IMR-90 (cell line): ENCODE measurements around the gene ITIH6. TPM values are rescaled to one million over a fixed set of nuclear protein-coding genes. Genes with fewer than 3 reads are reported as not detected.

Experiments
- ATAC-seq: fragments of 200-7000 bp; cut with Tn5 transposase; 2 replicates; pipeline ENCODE4 v1.9.1; 2020; ENCODE audit warnings: low read depth, mild to moderate bottlenecking, moderate library complexity
- BruUV-seq: library from RNA; stranded (reverse); fragments of 400-500 nt; replicated peaks from 2 replicates; lab custom pipeline; 2021; lab: Mats Ljungman, UMichigan
- CTCF ChIA-PET: fragments of 300-600 bp; formaldehyde crosslinking; extraction: SDS; loops from one replicate; lab custom pipeline; 2021; ENCODE audit warnings: antibody characterized with exemption; lab: Yijun Ruan, JAX
- POLR2A ChIA-PET: fragments of 300-600 bp; sonication (Branson Sonifier 250); formaldehyde crosslinking; loops from one replicate; lab custom pipeline; 2022; ENCODE audit warnings: antibody characterized with exemption; ENCODE audit not compliant: unreplicated experiment; lab: Charles Lee
- DNase-seq: peaks from one replicate; pipeline ENCODE4 v3.0.0; 2013
- H2AFZ ChIP-seq: replicated peaks from 2 replicates; pipeline ENCODE3; 2013; ENCODE audit warnings: low read length, mild to moderate bottlenecking; ENCODE audit not compliant: poor library complexity
- H2AK5ac ChIP-seq: 2 replicates; pipeline ENCODE4 v1.6.1; 2013; ENCODE audit warnings: low read depth, low read length, inconsistent platforms
- H2AK9ac ChIP-seq: replicated peaks from 2 replicates; pipeline ENCODE3; 2013; ENCODE audit warnings: mild to moderate bottlenecking, low read depth, low read length, moderate library complexity; ENCODE audit not compliant: poor library complexity
- H2BK120ac ChIP-seq: 2 replicates; pipeline ENCODE4 v1.6.1; 2013; ENCODE audit warnings: low read depth, low read length, inconsistent platforms
- H2BK15ac ChIP-seq: 3 replicates; pipeline ENCODE4 v1.6.1; 2013; ENCODE audit warnings: low read depth, low read length, inconsistent platforms
- H2BK20ac ChIP-seq: 2 replicates; pipeline ENCODE4 v1.6.1; 2013; ENCODE audit warnings: low read depth, mild to moderate bottlenecking, inconsistent platforms, low read length, moderate library complexity
- H2BK5ac ChIP-seq: 2 replicates; pipeline ENCODE4 v1.6.1; 2013; ENCODE audit warnings: mild to moderate bottlenecking, low read depth, low read length, inconsistent platforms; ENCODE audit not compliant: poor library complexity, severe bottlenecking
- H3K14ac ChIP-seq: replicated peaks from 2 replicates; pipeline ENCODE4 v1.6.1; 2013; ENCODE audit warnings: low read depth, low read length, inconsistent platforms
- H3K18ac ChIP-seq: 2 replicates; pipeline ENCODE4 v1.6.1; 2013; ENCODE audit warnings: low read depth, low read length, control low read depth
- H3K23ac ChIP-seq: 2 replicates; pipeline ENCODE4 v1.6.1; 2013; ENCODE audit warnings: low read depth, low read length, inconsistent platforms
- H3K27ac ChIP-seq: 2 replicates; pipeline ENCODE4 v1.5.1; 2013; ENCODE audit warnings: mild to moderate bottlenecking, control low read depth, low read length; ENCODE audit not compliant: insufficient read depth
- H3K27me3 ChIP-seq: 2 replicates; pipeline ENCODE4 v1.6.1; 2013; ENCODE audit warnings: low read length; ENCODE audit not compliant: control insufficient read depth, insufficient read depth
- H3K36me3 ChIP-seq: 2 replicates; pipeline ENCODE4 v1.6.1; 2013; ENCODE audit warnings: low read length, mixed read lengths; ENCODE audit not compliant: control insufficient read depth, insufficient read depth
- H3K4ac ChIP-seq: 2 replicates; pipeline ENCODE4 v1.6.1; 2013; ENCODE audit warnings: low read depth, low read length, inconsistent platforms
- H3K4me1 ChIP-seq: 2 replicates; pipeline ENCODE4 v1.6.1; 2013; ENCODE audit warnings: low read length, mixed read lengths; ENCODE audit not compliant: control insufficient read depth, insufficient read depth
- H3K4me2 ChIP-seq: 2 replicates; pipeline ENCODE4 v1.6.1; 2013; ENCODE audit warnings: low read depth, mild to moderate bottlenecking, control low read depth, low read length, moderate library complexity
- H3K4me3 ChIP-seq: 2 replicates; pipeline ENCODE4 v1.5.1; 2013; ENCODE audit warnings: low read depth, mild to moderate bottlenecking, control low read depth, low read length, moderate library complexity; ENCODE audit not compliant: insufficient read depth
- H3K56ac ChIP-seq: 2 replicates; pipeline ENCODE4 v1.6.1; 2013; ENCODE audit warnings: low read length, inconsistent platforms; ENCODE audit not compliant: insufficient read depth; ENCODE audit errors: extremely low read depth
- H3K79me1 ChIP-seq, 2 experiments: 2 replicates each; pipeline ENCODE4 v1.6.1; 2013; ENCODE audit warnings: low read length in 2 of 2, inconsistent platforms in 1 of 2, low read depth in 1 of 2
- H3K9ac ChIP-seq: 2 replicates; pipeline ENCODE4 v1.6.1; 2013; ENCODE audit warnings: low read depth, low read length, control low read depth
- H3K9me1 ChIP-seq: 2 replicates; pipeline ENCODE4 v1.6.1; 2013; ENCODE audit warnings: low read length, inconsistent platforms; ENCODE audit not compliant: insufficient read depth
- H3K9me3 ChIP-seq: 2 replicates; pipeline ENCODE4 v1.6.1; 2013; ENCODE audit warnings: low read length; ENCODE audit not compliant: control insufficient read depth, insufficient read depth
- H4K20me1 ChIP-seq: 2 replicates; pipeline ENCODE4 v1.6.1; 2013; ENCODE audit warnings: low read length, inconsistent platforms; ENCODE audit not compliant: insufficient read depth
- H4K5ac ChIP-seq: 2 replicates; pipeline ENCODE4 v1.6.1; 2013; ENCODE audit warnings: mild to moderate bottlenecking, low read depth, low read length, control low read depth
- H4K8ac ChIP-seq, 2 experiments: 2 replicates each; pipeline ENCODE4 v1.6.1; 2013; ENCODE audit warnings: low read depth in 2 of 2, low read length in 2 of 2, control low read depth in 1 of 2, inconsistent platforms in 1 of 2
- H4K91ac ChIP-seq: 2 replicates; pipeline ENCODE4 v1.6.1; 2013; ENCODE audit warnings: low read depth, low read length, inconsistent platforms; ENCODE audit not compliant: insufficient read depth
- BHLHE40 ChIP-seq: fragments of 150-350 bp; IDR thresholded peaks from 2 replicates; pipeline ENCODE4 v1.6.1; 2016; ENCODE audit warnings: mild to moderate bottlenecking, low read depth, low read length
- FOS ChIP-seq: fragments of 150-350 bp; IDR thresholded peaks from 2 replicates; pipeline ENCODE4 v1.6.1; 2016; ENCODE audit warnings: low read depth, low read length
- RAD21 ChIP-seq: IDR thresholded peaks from 2 replicates; pipeline ENCODE4 v1.6.1; 2012; ENCODE audit warnings: low read length, improper control_type of control experiment
- SMC3 ChIP-seq: fragments of 150-350 bp; IDR thresholded peaks from 2 replicates; pipeline ENCODE4 v1.6.1; 2016; ENCODE audit warnings: low read depth, mild to moderate bottlenecking, antibody characterized with exemption, low read length, moderate library complexity
- WGBS, 2 experiments: methylation state at CpG; one replicate each; pipeline versions ENCODE4 v1.1.5 to v1.1.7; 2013; ENCODE audit warnings: missing lambda C conversion rate in 2 of 2; ENCODE audit not compliant: insufficient read length in 1 of 2; ENCODE audit errors: extremely low coverage in 2 of 2; 5-methylcytosine and 5-hydroxymethylcytosine counted together
- dilution Hi-C: fragments of 300-500 bp; cut with HindIII; formaldehyde crosslinking; loops from one replicate; pipeline ENCODE4 v1.14.3; 2018; ENCODE audit warnings: low sequenced_read_pairs; ENCODE audit not compliant: unreplicated experiment
- in situ Hi-C: fragments of 300-500 bp; cut with MboI; formaldehyde crosslinking; loops from 3 replicates; pipeline ENCODE4 v1.14.3; 2019; ENCODE audit warnings: low sequenced_read_pairs, inconsistent platforms, mixed read lengths
- intact Hi-C: fragments of 100-400 bp; cut with micrococcal nuclease; formaldehyde crosslinking; loops from 2 replicates; pipeline ENCODE4 v1.10.0; 2022
- polyA plus RNA-seq, 3 experiments: library from polyadenylated mRNA; depleted of rRNA; stranded (reverse); fragments of >200 nt; gene quantifications; 2 replicates each; pipeline ENCODE4 v1.2.3, GENCODE V29; 2012; ENCODE audit warnings: low replicate concordance in 1 of 3
- total RNA-seq: library from RNA; depleted of rRNA; stranded (reverse); fragments of >200 nt; gene quantifications from 2 replicates; pipeline ENCODE4 v1.2.3, GENCODE V29; 2012

Gene ITIH6
- total and polyA plus RNA-seq, 2 of the 4 experiments (the other 2 are of a cell fraction) = not detected

- 57% methylated on average over 1 of the region's 1 CpG; no CpG with 5 or more reads in 1 of the 2 experiments for WGBS, 2 experiments
- Histone ChIP-seq H3K4me2 (no peak overlapping the region), H3K4ac (no peak overlapping the region), H3K27me3 (peaks cover 1% of the 10 kb centered on the region; the same call in 1 of the 2 replicates), H3K9me3 (no peaks in the 10 kb centered on the region), H4K5ac (no peak overlapping the region), H3K27ac (no peak overlapping the region), H2AK9ac (no peak overlapping the region), H3K9ac (no peak overlapping the region), H3K36me3 (no peaks in the 10 kb centered on the region), H2BK15ac (no peak overlapping the region), H4K91ac (no peak overlapping the region), H3K79me1 (no peaks in the 10 kb centered on the region), H3K18ac (no peak overlapping the region), H3K9me1 (no peaks in the 10 kb centered on the region), H2BK120ac (no peak overlapping the region), H3K4me1 (no peaks in the 10 kb centered on the region), H2AFZ (no peak overlapping the region), H2BK20ac (no peak overlapping the region), H4K20me1 (no peaks in the 10 kb centered on the region), H3K56ac (no peak overlapping the region), H4K8ac (no peak overlapping the region), H3K4me3 (no peak overlapping the region), H2AK5ac (no peak overlapping the region), H2BK5ac (no peak overlapping the region), H3K14ac (no peak overlapping the region), H3K23ac (no peak overlapping the region)
- intact Hi-C loops = no loop called here
- TF ChIP-seq RAD21 (no peak), BHLHE40 (no peak), FOS (no peak), SMC3 (no peak)
- in situ Hi-C loops = no loop called here
- no TSS peak for BruUV-seq
- CTCF ChIA-PET = no interaction called here
- dilution Hi-C loops = no loop called here
- POLR2A ChIA-PET = no interaction called here
- no peak for ATAC-seq
- DNase-seq = no peak
Measured at GRCh38 chrX:54715621-54716020, 82.4 kb downstream of the ITIH6 start.
